C1 segment of cervical spinal cord (tissue), 14 donors: Measurements from ENCODE around the gene TRAPPC8.
"Not testable (repeated sequence)": the region's sequence is repeated elsewhere in the genome, so short reads cannot be mapped to it uniquely, and the experiment has no call there.

Experiments used
- DNase-seq, 14 donors: peaks; one replicate each; lab custom pipeline; 2025; lab: John Stamatoyannopoulos, UW

The TRAPPC8 gene

DNA sequence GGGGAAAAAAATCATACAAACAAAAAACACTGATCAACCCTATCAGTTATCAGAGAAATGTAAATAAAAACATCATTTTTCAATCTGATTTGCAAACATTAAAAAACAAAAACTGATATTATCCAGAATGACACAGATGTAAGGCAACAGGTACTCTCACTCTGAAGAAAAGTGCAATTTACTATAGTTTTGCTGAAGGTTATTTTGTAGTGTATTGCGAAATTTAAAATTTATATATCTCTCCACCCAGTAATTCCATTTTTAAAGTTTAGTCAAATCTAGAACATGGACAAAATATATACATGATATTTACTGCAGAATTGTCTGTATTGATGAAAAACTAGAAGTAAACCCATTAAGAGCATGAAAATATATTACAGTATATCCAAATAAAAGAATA is 79.8 kb downstream of the TRAPPC8 start:
- no peak for DNase-seq

DNA sequence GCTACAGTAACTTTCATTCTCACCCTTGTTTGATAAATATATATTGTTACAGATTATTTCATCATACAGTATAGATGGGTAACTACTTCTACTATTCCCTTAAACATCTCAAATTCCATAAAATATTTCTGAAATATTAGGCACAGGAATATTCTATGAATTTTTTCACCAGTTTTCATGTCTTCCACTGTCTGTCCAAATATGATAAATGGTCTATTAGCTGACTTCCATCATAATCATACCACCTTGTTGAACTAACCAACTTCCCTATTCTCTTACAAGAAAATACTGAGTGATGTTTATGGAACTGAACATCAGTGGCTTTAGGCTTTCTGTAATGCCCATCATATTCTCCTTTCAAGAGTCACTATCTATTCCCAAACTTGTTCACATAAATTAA is 82.4 kb downstream of the TRAPPC8 start:
- DNase-seq = no peak

DNA sequence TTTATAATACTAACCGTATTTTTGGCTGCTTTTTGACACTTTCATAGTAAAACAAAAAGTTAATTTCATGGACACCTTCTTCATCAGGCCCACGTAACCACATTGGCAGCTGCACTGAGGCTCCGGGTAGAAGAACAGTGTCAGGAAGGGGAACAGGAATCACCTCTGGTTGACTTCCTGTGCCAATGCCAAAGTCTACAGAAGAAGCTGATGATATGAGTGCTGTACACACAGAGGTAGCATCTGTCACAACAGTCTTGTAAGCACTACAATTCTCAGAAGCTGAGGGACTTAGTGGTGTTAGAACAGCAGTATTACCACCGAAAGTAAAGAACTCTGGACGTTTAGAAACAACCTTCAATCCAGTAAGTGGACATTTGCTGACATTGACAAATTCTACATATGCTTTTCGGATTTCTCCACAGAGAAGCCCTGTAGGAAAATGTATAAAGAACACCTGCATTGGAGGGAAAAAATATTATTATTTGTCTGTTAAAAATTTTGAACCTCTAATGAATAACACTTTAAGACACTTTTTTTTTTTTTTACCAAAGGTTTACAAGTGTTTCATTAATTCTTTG is 85.3 kb downstream of the TRAPPC8 start:
- DNase-seq = no peak

DNA sequence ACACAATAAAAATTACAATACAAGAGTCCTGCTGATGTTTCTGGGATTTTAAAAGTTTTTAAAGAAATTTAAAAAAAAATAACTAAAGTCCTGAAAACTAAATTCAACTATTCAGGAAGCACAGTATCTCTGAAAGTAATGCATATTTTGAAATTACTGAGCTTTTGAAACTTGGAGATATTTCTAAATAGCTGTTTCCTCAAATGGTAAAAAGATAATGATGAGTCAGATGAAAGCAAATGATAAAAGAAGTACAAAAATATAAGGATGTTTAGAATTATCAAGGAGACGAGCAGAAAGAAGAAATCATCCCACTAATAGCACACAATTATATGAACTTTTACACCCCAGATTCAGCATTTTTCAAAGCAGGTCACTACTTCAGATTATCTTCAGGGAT is 92.1 kb downstream of the TRAPPC8 start:
- no peak for DNase-seq

DNA sequence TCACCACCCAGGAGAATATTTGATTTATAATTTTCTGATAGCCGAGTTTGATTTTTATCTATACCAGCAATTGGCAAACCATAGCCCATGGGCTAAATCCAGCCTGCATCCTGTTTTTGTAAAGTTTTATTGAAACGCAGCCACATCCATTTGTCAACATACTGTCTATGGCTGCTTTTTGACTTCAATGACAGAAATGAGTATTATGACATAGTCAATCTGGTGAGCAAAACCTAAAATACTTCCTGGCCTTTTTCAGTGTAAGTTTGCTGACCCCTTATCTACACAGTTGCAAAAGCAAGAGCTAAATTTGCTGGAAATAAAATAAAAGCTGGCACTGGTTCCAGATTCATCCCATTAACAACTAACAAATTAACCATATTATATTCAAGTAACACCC is 102.4 kb downstream of the TRAPPC8 start:
- no peak for DNase-seq

DNA sequence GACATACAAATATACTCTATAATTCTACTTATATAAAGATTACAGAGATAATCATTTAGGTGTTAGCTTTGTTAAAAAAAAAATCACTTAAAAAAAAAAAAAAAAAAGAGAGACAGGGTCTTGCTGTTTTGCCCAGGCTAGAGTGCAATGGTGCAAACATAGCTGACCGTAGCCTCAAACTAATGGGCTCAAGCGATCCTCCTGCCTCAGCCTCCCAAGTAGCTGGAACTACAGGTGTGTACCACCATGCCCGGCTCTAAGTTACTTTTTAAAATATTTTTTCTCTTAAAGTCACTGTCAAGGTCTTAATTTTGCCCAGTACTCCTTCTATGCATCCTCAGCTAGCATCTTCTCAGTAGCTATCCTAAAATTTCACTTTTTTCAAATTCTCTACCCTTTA is 105.0 kb downstream of the TRAPPC8 start:
- DNase-seq = no peak

DNA sequence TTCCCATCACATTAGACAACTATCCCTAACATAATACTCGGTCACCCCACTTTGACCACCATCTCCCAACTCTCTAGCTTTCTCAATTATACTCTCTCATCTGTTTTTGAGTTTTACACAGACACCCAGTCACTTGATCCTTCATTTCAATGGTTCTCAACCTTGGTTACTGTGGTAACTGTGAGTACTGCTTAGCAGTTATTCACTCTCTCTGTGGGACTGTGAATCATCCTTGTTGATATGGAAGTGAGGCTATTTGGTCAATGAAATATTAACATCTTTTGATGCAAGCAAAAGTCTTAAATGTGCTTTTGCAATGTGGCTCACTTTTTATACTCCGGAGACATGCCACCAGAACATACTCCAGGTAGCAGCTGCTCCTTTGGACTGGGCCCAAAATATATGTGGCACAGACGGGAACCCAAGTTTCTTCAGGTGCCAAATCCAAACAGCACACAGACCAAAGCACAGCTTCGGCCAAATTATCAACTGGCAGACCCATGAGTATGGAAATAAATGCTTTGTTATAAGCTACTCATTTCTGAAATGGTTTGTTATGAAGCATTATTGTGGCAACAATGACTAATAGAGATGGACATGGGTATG is 107.3 kb downstream of the TRAPPC8 start:
- DNase-seq = peak in 1 of 14 donors; percentile 67

DNA sequence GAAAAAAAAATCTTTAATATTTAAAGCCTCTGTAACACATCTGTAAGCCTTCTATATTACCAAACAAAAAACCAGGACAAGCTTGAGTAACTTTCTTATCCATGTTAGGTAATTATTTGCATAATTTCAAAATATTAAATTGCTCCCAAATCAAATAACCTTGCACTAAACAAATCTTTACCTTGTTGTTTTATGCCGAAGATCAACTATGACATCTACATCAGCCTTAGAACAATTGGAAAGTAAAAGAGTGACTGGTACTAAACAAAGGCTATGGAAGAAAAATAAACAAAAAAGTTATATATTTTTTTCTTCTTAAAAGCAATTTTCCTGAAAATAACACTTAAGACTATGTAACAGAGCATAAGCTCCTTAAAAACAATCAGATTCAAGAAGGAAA is 111.0 kb downstream of the TRAPPC8 start:
- DNase-seq = no peak

DNA sequence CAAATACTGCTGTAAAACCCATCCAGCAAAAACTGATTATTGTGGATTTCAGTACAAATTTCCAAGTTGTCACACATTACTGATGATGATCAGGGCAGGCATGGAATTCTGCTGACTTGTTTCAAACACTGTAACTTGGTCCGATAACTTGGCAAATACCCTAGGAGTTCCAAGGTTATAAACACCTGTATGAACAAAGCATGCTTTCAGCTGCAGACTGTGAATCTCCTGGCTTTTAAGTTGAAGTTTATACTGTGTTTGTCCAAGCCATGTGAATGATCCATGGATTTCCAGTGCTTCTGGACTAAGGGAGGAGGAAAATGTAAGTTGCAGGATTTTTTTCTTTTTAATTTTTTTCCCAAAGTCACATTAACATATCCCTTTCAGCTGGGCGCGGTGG is 112.2 kb downstream of the TRAPPC8 start:
- DNase-seq = no peak

DNA sequence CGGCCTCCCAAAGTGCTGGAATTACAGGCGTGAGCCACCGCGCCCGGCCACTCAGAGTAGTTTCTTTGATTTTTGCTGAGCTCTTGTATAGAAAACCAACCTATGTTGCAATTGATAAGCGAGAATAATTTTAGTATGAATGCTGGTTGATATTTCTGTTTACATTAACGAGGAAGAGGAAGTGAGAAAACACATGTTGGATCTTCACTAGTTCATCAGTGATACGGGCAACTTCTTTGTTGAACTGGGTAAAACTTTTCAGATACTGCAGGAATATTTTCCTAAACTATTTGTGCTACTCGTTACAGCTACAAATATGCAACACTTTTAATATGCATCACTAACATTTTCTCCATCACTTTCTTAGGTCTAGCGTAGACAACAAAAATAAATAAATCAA is 114.3 kb downstream of the TRAPPC8 start:
- DNase-seq = no peak

DNA sequence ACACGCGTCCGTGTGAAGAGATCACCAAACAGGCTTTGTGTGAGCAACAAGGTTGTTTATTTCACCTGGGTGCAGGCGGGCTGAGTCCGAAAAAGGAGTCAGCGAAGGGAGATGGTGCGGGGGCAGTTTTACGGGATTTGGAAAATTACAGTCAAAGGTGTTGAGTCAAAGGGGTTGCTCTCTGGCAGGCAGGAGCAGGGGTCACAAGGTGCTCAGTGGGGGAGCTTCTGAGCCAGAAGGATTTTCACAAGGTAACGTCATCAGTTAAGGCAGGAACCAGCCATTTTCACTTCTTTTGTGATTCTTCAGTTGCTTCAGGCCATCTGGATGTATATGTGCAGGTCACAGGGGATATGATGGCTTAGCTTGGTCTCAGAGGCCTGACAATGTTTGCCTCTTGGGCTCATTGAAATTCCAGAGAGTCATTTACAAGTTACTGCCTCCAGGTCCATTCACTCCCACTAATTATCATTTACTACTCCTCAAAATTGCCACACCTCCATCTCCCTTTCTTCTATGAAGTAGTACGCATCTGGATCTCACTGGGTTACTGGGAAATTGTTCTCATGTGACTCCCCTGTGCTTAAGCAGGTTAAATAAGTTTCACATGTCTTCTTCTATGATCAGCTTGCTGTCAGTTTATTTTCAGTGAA is 116.1 kb downstream of the TRAPPC8 start:
- DNase-seq = not testable (repeated sequence)

DNA sequence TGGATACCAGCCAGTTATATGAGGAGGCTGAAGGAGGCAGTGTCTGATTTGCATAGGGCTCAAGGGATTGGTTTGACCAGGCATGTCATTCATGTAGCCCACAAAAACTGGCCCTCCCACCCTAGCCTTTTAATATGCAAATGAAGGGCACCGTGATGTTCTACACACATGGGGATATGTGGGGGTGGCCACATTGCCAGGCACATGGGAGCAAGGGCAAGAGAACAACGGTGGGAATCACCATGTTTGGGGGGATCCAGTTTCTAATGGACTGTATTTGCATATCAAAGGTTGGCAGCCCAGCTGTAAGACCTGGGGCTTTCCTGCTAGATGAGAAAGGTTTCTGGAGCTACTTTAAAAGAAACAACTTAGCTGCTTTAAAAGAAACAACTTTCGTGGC is 117.2 kb downstream of the TRAPPC8 start:
- DNase-seq = no peak

DNA sequence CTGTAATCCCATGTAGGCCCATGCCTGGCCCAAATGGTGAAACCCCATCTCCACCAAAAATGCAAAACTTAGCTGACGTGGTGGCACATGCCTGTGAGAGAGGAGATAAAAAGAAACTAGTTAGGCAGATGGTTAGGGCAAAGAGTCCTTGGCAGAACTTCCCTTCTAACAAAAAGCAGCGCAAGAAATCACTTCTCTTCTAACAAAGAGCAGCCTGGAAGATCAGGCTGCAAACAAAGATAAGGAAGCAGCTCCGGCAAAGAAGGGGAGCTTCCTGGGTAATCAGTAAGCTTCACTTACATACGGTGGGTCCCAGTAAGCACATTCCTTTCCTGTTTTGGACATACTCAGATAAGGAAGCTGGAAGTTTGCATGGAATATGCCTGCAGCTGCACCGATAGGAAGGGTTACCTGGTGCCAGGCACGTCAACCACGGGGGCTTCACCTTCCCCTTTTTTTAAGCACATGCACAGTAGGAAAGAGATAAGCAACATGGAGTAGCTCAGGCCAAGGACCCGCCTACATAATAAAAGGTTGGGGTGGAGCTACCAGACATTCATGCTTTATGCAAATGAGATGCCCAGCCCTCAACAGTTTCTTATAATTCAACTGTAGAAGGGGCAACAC is 121.3 kb downstream of the TRAPPC8 start:
- DNase-seq = no peak

DNA sequence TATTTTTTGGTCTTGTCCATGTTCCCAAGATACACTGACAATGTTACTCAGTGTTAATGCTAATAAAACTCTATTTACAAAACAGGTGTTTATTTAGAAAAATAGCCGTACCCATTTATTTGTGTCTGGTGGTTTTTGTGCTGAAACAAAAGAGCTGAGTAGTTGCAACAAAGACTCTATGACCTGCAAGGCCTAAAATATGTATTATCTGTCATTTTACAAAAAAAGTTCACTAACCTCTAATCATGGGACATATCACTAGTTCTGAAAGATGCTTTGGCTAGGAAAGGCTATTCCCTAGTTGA is 123.1 kb downstream of the TRAPPC8 start:
- no peak for DNase-seq

DNA sequence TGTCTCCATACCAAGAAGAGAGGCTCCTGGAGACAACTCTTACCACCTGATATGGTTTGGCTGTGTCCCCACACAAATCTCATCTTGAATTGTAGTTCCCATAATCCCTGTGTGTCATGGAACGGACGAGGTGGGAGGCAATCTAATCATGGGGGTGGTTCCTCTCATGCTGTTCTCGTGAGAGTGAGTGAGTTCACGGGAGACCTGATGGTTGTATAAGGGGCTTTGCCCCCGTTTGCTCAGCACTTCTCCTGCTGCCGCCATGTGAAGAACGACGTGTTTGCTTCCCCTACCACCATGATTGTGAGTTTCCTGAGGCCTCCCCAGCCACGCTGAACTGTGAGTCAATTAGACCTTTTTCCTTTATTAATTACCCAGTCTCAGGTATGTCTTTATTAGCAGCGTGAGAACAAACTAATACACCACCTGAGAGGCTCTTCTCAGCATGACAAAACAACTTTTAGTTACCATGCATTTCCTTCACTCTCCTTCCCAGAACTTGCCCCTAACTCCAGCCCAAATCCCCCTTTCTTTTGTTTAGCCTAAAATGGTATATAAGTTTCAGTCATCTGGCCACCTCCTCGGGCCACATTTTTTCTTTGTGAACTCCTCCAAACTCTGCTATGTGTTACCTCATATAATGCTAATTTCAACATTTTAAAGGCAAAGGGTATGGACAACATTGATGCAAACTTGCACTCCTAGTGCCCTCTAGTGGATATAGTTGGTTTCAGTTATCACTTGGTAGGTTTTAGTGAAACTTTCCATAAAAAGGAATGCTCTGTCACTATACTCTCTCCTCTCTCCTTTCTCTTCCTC is 123.6 kb downstream of the TRAPPC8 start:
- DNase-seq = peak in 1 of 14 donors; percentile 6

DNA sequence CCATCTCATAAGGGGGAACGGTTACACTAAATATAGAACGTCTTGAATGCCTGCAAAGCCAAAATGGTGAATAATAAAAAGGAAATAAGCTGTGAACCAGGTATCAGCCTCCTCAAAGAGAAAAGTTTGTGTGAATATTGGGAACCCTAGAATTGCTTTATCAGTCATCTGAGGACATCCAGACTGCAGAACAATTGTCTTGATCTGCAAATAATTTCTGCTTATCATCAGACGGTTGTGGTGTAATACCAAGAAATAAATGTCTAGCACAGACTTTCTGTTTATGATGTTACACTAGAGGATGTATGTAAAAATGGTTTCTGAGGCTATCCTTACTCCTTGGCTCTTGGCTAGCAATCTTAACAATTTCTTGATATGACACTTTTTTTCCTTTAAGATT is 128.8 kb downstream of the TRAPPC8 start:
- DNase-seq = no peak

DNA sequence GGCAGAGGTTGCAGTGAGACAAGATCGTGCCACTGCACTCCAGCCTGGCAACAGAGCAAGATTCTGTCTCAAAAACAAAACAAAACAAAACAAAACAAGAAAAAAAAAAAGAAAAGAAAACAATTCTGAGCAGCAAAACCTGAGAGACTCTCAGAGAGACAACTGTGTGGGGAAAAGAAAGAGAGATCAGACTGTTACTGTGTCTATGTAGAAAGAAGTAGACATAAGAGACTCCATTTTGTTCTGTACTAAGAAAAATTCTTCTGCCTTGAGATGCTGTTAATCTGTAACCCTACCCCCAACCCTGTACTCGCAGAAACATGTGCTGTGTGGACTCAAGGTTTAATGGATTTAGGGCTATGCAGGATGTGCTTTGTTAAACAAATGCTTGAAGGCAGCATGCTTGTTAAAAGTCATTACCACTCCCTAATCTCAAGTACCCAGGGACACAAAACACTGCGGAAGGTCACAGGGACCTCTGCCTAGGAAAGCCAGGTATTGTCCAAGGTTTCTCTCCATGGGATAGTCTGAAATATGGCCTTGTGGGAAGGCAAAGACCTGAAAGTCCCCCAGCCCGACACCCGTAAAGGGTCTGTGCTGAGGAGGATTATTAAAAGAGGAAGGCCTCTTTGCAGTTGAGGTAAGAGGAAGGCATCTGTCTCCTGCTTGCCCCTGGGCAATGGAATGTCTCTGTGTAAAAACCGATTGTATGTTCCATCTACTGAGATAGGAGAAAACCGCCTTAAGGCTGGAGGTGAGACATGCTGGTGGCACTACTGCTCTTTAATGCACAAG is 132.4 kb downstream of the TRAPPC8 start:
- not testable (repeated sequence) for DNase-seq

DNA sequence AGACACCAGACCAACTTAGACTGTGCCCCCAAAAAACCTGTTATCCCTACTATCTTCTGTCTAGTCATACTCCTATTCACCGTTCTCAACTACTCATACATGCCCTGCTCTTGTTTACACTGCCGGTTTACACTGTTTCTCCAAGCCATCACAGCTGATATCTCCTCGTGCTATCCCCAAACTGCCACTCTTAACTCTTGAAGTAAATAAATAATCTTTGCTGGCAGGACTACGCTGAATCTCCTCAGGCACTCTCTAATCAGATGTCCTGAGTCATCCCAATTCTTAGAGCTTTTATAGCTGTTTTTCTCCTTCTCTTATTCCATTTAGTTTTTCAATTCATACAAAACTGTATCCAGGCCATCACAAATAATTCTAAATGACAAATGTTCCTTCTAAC is 133.9 kb downstream of the TRAPPC8 start:
- not testable (repeated sequence) for DNase-seq

DNA sequence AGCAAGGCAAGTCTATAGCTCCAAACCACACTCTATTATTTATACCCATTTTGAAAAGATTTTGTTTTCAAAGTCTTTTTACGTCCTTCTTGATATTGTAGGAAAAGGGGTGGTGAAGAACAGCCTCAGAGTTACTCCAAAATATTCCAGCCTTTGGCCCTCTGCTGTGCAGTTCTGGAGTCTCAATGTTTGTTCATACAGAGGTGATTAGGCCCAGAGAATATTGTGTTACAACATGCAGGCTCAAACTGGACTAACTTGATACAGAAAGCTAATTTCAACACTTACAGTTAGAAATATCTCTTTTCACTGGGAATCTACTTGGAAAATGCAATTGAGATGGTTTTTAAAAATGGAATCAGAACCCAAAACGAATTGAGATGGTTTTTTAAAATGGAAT is 141.8 kb downstream of the TRAPPC8 start:
- DNase-seq = no peak

DNA sequence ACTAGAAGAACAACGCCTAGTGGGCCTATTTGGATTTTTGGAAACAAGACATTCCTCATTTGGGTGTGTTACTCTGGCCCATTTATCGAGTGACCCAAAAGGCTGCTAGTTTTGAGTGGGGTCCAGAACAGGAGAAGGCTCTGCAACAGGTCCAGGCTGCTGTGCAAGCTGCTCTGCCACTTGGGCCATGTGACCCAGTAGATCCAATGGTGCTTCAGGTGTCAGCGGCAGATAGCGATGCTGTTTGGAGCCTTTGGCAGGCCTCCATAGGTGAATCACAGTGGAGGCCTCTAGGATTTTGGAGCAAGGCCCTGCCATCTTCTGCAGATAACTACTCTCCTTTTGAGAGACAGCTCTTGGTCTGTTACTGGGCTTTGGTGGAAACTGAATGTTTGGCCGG is 143.7 kb downstream of the TRAPPC8 start:
- DNase-seq = not testable (repeated sequence)

DNA sequence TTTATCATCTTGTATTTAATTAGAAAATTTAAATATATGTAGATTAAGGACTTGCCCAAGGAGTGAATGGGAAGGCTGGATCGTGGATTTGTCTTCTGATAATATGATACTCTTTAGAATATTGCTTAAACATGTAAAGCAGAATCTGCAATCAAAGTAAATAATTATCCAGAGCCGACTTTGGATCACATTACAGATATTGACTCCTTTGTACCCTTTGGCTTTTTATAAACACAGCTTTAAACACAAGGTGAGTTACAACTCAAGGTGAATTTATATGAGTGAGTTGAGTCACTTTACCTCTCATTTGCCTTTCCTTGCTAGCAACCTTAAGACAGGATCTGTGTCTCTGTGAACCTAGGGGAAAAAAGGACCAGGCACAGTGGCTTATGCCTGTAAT is 144.5 kb downstream of the TRAPPC8 start:
- no peak for DNase-seq
